Measurements from ENCODE around the gene C1QC.
A peak's percentile ranks its signal among the peaks of the same experiment; 100 is the strongest.

The C1QC gene

DNA sequence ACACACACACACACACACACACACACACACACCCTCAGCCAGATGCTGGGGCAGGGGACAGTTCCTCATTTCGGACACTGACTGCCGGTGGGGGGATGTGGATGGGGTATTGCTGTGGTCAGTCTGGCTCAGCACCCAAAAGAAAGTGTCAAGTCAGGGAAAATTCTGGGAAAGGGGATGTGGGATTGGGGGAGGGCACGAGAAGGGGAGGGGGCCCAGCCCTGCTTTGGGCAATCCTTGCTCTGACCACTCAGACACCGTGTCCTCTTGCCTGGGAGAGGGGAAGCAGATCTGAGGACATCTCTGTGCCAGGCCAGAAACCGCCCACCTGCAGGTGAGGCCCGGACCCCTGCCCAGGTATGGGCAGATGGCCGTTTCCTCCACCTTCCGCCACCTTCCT is at the start of gene C1QC:
Gene C1QC (plus strand): TSS at position 253 of the 400 bp plus-strand sequence. CDS start 391 bp downstream, outside the sequence.
- no peak for DNase-seq (ENCODE audit: insufficient read length, low spot score)
- no peak for FAIRE-seq

DNA sequence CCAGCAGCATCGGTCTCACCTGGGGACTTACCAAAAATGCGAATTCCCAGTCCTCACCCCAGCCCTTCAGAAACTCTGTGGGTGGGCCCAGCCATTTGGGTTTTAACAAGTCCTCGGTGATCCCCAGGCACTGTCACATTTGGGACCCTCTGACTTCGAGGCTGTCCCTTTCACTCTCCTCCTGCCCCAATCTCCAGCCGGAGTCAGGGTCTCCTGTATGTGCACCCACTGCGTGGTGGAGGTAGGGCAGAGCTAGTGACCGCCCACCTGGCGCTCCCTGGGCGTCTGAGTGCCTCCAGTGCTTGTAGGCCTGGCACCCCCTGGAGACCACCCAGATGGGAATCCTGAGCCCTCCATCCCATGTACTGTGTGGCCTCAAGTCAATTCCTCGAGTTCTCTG is 49.0 kb upstream of the C1QC start:
- DNase-seq (ENCODE audit: insufficient read length, low spot score), result no peak
- FAIRE-seq, result no peak

DNA sequence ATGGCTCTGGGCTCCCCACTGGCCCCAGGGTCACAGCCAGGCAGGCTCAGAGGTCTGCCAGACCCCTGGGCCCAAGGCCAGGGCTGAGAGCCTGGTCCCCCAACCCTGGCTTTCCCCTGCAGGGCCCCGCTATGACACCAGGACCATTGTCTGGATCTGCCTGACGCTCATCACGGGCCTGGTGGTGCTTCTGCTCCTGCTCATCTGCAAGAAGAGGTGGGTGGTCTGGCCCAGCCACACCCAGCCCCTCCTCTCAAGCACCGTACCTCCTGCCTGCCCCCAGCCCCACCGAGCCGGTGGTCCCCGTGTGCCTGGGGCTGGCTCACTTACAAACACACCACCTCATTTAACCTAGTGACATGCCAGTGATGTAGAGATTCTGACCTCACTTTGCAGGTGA is 48.3 kb upstream of the C1QC start:
- FAIRE-seq, result no peak
- no peak for DNase-seq (ENCODE audit: insufficient read length, low spot score)

DNA sequence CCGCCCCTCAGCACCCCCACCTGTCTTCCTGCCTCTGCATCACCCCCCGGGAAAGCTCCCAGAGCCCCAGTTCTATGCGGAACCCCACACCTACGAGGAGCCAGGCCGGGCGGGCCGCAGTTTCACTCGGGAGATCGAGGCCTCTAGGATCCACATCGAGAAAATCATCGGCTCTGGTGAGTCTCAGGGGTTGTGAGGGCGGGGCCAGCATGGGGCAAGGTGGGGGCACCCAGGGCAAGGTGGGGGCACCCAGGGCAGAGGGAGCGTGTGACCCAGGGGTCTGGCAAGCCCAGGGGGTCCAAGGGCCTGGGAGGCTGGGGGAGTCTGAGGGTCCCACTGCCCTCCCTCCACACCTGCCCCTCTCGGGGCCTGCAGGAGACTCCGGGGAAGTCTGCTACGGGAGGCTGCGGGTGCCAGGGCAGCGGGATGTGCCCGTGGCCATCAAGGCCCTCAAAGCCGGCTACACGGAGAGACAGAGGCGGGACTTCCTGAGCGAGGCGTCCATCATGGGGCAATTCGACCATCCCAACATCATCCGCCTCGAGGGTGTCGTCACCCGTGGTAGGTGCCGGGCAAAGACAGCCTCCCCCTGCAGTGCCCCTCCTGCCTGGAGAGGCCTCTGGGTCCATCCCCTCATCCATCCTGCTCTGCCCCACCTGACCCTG is 46.0 kb upstream of the C1QC start:
- DNase-seq (ENCODE audit: insufficient read length, low spot score), result no peak
- FAIRE-seq, result no peak

DNA sequence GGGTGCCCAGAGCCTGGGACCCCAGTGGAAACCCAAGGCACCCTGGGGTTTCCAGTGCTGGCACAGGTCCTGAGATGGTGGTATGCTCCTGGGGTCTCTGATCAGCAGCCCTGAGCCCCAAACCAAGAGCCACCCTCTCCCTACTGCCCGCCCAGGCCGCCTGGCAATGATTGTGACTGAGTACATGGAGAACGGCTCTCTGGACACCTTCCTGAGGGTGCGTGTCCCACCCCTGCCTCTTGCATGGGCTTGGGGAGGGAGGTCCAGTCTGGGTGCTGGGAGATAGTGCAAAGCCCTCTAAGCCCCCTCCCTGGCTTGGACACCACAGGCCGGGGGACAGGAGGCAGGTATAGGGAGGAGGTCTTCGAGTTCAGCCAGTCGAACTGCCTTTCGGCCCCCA is 45.4 kb upstream of the C1QC start:
- DNase-seq (ENCODE audit: insufficient read length, low spot score) (no peak), FAIRE-seq (no peak)

DNA sequence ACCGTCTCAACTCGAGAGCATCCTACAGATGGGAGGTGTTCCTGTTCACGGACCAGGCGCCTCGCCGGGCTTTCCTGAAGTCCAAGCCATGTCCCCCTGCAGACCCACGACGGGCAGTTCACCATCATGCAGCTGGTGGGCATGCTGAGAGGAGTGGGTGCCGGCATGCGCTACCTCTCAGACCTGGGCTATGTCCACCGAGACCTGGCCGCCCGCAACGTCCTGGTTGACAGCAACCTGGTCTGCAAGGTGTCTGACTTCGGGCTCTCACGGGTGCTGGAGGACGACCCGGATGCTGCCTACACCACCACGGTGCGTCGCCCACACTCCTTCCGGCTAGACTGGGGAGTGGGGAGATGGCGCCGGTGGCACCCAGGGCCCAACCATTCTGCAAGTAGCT is 44.7 kb upstream of the C1QC start:
- DNase-seq (ENCODE audit: insufficient read length, low spot score), result no peak
- no peak for FAIRE-seq

DNA sequence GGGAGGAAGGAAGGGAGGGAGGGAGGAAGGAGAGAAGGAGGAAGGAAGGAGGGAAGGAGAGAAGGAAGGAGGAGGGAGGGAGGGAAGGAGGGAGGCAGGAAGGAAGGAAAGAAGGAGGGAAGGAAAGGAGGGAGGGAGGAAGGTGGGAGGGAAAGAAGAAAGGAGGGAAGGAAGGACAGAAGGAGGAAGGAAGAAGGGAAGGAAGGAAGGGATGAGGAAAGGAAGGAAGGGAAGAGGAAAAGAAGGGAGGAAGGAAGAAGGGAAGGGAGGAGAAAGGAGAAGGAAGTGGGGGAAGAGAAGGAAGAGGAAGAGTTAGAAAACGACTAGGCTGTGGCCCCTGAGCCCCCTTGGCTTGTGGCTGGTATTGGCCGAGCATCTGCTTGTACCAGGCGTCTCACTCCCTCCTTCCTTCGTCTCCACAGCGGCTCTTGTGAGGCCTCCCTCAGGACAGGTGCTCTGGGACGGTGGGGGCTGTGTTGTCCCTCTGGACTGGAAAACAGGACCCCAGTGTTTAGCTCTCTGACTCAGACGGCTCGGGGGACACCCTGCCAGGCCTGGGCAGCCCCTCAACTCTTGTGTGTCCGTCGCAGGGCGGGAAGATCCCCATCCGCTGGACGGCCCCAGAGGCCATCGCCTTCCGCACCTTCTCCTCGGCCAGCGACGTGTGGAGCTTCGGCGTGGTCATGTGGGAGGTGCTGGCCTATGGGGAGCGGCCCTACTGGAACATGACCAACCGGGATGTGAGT is 43.2 kb upstream of the C1QC start:
- DNase-seq (ENCODE audit: insufficient read length, low spot score), result no peak
- FAIRE-seq, result no peak

DNA sequence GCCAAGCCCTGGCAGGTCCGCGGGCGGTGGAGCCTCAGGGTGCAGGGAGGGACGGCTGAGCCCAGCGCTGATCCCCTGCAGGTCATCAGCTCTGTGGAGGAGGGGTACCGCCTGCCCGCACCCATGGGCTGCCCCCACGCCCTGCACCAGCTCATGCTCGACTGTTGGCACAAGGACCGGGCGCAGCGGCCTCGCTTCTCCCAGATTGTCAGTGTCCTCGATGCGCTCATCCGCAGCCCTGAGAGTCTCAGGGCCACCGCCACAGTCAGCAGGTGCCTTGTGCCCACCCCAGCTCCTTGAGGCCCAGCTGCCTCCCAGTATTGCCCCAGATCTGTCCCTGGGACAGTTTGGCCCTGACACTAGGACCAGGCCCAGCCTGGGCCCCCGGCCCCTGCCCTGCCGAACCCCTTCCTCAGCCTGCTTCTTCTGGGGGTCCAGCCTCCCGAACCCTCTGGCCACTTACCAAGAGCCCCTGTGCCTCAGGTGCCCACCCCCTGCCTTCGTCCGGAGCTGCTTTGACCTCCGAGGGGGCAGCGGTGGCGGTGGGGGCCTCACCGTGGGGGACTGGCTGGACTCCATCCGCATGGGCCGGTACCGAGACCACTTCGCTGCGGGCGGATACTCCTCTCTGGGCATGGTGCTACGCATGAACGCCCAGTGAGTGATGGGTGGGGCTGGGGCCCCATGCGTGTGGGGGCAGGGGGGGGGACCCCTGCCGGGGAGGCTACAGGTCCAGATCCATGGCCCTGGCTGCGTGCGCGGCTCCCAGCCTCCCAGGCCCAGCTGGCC is 42.4 kb upstream of the C1QC start:
- FAIRE-seq (no peak), DNase-seq (ENCODE audit: insufficient read length, low spot score) (no peak)

DNA sequence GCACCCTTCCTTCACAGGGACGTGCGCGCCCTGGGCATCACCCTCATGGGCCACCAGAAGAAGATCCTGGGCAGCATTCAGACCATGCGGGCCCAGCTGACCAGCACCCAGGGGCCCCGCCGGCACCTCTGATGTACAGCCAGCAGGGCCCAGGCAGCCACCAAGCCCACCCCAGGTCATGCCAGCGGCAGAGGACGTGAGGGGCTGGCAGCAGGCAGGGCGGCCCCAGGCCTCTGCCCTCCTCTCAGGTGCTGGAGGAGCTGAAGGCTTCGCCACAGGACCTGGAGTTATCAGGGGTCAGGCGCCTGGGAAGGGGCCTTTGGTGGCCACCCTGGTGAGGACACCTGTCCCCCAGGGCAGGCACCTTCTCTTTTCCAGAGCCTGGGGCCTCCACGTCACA is 41.8 kb upstream of the C1QC start:
- DNase-seq (ENCODE audit: insufficient read length, low spot score) (no peak), FAIRE-seq (no peak)

DNA sequence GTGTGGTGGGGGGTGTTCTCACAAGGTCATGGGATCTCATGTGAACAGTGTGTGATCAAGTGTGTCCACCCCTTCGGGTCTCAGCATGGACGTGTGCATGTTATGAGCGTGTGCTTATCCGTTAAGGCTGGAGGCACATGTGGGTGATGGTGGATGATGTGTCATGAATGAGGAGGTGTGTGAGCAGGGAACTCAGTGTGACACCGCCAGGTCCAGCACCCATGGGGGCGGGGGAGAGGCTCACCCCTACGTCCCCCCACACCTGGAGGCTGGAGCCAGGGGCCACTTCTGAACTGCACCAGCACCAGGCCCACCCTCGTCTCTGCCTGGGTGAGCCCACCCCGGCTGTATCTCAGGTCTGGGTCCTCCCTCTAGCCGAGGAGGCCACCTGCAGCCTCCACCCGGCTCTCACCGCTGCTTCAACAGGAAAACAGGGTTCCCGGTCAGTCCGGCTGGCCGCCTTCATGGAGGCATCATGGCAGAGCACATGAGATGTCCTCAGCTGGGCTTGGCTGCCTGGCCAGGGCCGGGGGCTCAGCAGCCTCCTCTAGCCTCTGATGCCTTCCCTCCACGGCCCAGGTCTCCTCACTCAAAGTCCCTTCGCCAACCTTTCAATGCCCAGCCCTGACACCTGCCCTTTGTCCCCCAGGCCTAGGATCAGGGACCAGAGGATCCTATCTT is 41.2 kb upstream of the C1QC start:
- DNase-seq (ENCODE audit: insufficient read length, low spot score) (no peak), FAIRE-seq (no peak)

DNA sequence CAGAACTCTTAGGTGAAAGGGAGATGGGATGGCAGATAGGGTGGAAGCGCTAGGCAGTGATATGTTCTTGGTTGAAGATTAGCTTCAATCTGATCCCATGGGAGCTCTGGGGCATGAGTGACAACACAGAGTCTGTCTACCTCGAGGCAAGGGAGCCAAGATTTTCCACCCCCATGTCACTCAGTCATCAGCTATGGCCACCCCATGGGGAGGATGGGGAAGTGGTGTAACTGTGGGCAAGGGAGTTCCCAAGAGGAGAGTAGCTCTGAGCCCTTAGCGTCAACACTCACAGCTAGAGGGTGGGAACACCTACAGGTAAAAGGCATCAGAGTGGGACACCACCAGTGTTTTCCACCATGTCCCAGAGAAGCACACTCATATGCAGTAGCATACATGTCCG is 37.3 kb upstream of the C1QC start:
- FAIRE-seq, result no peak

DNA sequence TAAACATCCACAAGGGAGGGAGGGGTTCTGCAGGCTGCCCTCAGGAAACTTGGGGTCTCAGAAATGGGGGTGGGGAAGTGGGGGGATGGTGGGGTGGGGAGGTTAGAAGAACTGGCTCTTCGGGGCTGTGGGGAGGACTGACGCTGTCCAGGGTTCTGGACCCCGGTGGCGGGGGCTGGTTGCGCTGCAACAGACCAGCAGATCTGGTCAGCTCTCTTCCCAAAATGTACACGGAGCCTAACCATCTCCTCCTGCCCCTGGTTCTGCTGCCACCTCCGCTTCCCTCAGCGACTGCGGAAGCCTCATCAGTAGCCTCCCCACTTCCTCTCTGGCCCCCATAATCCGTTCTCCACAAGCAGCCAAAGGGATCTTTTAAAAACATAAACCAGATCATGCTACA is 36.3 kb upstream of the C1QC start:
- FAIRE-seq (no peak), DNase-seq (ENCODE audit: insufficient read length, low spot score) (no peak)

More for the DNA sequence above, 37.3 kb upstream of the C1QC start:
- no peak for DNase-seq (ENCODE audit: insufficient read length, low spot score)

DNA sequence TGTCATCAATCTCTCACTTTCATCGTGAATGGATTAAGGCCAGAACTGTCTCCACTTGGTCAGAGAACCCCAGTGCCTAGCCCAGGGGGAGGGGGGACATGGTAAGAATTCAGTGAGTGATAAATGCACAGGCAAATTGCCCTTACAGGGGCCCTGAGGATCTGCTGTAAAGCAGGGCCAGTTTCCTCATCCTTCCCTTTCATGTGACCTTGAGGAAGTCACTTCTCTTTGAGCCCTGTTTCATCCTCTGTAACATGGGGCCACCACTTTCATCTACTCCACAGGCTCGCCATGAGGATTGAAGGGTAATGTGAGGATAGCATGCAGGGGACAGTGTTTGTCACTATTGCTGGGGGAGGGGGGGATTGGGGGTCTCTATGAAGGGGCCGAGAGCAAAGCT is 35.1 kb upstream of the C1QC start:
- no peak for DNase-seq (ENCODE audit: insufficient read length, low spot score)
- no peak for FAIRE-seq

DNA sequence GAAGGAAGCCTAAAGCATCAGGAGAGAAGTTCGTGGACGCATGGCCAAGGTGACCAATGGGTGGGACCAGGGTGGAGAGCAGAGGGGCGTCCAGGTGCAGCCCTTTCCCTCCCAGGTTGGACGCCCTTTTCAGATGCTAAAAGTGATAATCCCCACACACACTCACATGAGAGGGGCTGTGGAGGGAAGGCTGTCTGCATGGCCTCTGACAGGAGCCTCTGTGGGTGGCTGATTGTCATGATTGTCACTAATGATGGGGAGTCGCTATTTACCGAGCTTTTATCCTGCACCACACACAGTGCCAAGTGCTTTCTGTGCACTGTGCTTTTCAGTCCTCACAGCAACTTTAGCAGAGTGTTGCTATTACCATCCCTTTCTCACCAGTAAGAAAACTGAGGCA is 34.1 kb upstream of the C1QC start:
- no peak for DNase-seq (ENCODE audit: insufficient read length, low spot score)
- no peak for FAIRE-seq

DNA sequence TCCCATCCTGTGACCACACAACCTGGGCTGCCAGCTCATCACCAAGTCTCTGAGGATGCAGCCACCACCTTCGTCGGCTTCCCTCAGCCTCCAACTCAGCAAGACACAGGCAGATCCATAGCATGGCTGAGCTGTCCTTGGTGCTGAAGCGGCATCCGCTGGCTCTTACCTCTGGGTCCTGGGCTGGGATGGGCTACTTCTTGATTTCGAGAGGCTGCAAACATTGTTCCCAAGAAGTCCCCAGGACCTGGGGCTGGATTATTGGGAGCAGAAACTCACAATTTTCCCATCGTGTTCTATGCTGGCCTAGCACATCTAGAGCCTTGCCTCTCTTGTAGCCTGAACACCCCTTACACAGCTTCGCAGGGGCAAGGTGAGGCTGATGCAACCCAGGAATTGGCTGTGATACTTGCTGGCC is 31.9 kb upstream of the C1QC start:
- FAIRE-seq (no peak), DNase-seq (ENCODE audit: insufficient read length, low spot score) (peak; percentile 45)

DNA sequence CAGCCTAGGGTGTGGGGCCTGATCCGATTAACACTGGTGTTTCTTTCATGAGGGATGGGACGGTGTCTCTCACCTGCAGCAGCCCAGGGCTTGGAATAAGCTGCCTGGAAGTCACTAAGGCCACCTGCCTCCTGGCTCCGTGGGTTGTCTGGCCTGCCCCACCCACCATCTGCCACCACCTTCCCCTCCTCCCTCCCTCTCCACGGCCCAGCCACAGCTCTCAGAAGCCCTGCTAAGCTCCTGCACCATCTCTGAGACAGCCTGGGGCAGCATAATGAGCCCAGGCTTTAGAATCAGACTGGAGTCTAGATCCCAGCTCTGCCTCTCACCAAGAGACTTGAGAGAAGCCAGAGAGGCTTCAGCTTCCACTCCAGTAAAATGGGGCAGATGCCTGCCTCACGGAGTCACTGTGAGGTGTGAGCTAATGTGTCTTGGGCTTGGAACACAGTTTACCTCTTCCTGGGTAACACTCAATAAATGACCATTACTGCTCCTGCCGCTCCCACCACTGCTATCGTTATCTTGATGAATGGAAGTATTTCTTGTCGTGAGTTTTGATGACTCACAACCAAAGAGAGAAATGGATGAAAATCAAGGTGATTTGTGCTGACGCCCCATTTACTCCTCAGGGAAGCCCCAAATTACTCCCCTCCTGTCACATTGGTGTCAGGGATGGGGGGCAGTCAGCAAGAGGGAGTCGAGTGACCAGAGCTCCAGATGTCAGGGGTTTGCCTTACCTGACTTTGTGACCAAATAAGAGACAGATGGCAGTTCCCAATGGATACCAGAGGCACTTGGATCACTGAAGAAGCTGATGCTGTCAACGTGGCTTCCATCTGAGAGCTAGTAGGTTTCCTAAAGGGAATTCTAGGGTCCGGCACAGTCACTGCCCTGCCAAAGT is 30.5 kb upstream of the C1QC start:
- no peak for FAIRE-seq
- no peak for DNase-seq (ENCODE audit: insufficient read length, low spot score)

DNA sequence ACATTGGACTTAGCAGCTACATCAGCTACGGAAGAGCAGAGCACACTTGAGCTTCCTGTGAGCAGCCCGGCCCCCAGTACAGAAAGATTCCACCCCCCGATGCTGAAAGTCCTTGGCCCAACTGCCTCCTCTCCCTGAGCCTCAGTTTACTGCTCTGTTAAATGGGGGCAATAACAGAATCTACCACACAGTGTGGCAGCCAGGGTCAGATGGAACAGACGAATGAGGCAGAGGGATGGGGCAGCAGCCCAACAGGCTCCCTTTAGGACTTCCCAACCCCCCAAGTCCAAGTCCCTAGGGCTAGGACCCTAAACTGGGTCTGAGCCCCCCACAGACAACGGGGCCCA is 29.9 kb upstream of the C1QC start:
- FAIRE-seq (no peak), DNase-seq (ENCODE audit: insufficient read length, low spot score) (no peak)

DNA sequence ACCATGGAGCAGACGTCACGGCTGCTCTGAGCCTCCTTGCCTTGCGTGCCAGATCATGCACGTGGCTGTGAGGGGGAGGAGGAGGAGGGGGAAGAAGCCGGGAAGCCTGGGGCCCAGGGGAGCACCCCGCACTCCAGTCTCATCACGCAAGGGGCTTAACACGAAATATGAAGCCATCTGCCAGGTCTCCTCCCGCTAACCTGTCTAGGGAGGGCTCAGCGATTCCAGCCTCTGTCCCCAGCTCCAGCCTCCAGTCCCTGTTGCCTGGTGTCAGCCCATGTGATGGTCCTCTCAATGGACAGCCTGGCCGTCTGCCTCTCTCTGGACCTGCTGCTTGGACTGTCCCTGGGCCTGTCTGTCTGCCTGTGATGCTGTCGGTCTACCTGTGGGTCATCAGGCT is 29.5 kb upstream of the C1QC start:
- FAIRE-seq (no peak), DNase-seq (ENCODE audit: insufficient read length, low spot score) (no peak)

DNA sequence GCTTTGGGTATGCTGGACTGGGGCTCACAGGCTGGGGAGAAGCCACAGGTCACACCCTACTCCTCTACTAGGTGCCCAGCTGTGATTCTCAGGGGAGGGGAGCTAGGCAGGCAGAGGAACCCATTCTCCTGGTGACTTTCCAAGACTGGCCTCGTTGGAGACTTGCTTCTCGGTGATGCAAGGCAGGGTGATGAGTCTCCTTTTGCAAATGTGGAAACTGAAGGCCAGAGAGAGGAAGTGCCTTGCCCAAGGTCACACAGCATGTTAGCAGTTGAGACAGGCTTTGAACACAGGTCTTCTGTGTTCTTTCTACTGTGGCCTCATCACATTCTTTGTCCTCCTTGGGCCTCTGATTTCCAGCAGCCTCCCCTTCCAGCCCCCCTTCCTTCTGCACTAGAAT is 27.5 kb upstream of the C1QC start:
- FAIRE-seq (no peak), DNase-seq (ENCODE audit: insufficient read length, low spot score) (no peak)

DNA sequence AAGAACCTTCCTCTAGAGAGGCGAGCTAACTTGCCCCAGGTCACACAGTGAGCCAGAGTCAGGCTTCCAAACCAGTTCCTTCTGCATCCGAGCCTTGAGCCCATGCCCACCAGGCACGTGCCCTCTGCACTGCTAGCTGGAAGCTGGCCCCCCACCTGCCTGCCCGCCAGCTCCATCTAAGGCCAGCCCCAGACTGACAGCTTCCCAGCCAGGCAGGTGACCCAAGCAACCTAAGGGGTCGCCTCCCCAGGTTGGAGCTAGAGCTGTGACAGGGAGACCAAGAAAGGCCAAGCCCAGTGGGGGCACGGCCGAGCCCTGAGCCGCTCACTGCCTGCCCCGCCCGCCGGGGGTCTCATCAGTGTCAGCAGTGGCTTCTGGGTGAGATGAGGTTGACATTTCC is 26.9 kb upstream of the C1QC start:
- FAIRE-seq, result no peak
- no peak for DNase-seq (ENCODE audit: insufficient read length, low spot score)

All from HTR-8/SVneo (cell line).